C4-2B (cell line): ENCODE results near the gene ACTR3.

ENCODE experiments used
- ZFX ChIP-seq: fragments of 450-650 bp; IDR thresholded peaks from 2 replicates; pipeline ENCODE4 v1.6.1; 2017
- TF ChIP-seq, protein P1 (sequence below): fragments of 450-650 bp; conservative IDR thresholded peaks from 2 replicates; pipeline ENCODE4 v1.5.1; 2017; ENCODE audit warnings: mild to moderate bottlenecking

GRCh38 chr2:113977660-113978523 lies 88.0 kb downstream of the ACTR3 start:
- TF ChIP-seq, protein P1, sequence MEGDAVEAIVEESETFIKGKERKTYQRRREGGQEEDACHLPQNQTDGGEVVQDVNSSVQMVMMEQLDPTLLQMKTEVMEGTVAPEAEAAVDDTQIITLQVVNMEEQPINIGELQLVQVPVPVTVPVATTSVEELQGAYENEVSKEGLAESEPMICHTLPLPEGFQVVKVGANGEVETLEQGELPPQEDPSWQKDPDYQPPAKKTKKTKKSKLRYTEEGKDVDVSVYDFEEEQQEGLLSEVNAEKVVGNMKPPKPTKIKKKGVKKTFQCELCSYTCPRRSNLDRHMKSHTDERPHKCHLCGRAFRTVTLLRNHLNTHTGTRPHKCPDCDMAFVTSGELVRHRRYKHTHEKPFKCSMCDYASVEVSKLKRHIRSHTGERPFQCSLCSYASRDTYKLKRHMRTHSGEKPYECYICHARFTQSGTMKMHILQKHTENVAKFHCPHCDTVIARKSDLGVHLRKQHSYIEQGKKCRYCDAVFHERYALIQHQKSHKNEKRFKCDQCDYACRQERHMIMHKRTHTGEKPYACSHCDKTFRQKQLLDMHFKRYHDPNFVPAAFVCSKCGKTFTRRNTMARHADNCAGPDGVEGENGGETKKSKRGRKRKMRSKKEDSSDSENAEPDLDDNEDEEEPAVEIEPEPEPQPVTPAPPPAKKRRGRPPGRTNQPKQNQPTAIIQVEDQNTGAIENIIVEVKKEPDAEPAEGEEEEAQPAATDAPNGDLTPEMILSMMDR, result peak; percentile 23
- TF ChIP-seq ZFX, result no peak
